HG02623 (cell line): ENCODE results near the gene ITGA6.

ENCODE experiments used
- ATAC-seq: cut with Tn5 transposase; IDR thresholded peaks from one replicate; pipeline ENCODE4 v1.9.1; 2021; ENCODE audit warnings: moderate library complexity; ENCODE audit not compliant: unreplicated experiment

ITGA6 gene

DNA sequence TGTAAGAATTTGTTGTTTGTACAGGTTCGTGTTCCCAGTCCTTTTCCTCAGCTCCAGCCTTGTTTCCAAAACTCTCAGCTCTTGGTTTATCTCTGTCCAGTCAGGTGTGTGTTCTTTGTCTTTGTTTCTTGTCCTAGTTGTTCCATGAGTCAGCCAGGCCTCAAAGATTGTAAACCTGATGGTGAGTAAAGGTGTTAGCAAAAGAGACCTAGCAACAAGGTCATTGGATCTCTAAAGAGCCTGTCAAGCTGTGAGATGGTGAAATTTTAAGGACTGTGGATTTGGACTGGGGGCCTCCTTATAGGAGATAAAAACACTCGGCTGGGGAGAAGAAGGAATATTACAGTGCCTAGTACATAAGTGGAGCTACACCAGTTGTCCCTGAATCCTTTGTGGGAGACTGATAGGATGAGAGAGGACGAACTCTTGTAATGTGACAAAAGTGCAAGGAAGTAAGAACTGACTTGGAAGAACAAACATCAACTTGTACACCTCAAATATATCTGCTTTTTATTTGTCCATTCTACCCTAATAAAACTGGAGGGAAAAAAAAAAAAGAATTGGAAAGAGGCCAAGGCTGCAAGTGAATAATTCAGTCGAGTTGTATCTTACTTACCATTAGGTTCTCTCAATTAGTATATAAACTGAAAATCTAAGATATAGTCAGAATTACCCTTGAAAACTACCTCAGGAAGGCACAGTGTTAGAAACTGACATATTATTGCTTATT, 37.2 kb downstream of the ITGA6 start:
- ATAC-seq, result no peak

DNA sequence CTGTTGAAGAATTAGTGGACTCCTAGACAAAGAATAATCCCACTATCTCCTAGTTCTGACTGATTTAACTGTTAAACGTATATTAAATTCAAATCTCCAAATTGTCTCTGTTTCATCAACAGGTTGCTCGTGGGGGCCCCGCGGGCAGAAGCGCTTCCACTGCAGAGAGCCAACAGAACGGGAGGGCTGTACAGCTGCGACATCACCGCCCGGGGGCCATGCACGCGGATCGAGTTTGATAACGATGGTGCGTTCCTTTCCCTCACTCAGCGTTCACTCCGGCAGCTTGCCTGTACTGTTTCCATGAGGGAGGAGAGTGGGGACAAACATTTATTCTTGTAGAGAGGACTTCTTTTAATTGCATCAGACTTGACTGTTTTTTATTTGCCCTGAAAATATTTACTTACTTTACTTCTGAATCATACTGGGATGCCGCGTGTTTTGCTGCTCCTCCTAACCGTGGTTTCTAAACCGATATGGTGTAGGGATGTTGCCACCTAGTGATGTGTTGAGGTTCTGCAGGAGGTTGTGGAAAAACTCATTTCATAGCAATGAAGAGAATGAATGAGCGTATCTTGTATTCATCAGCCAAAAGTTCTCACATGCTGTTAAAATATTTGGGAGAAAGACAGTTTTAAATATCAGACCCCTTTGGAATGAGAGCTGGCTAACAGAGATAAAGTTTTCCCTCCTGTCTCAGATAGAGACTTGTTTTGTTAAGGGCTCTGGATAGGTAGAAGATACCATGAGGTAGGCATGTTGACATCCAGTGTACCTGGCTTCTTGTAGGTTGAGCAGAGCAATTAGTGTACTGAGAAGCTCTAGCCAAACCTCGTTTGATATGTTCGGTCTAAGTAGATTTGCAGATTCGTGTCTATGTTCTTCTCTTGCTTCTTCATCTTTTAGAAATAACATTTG, 38.3 kb downstream of the ITGA6 start:
- ATAC-seq, result no peak

DNA sequence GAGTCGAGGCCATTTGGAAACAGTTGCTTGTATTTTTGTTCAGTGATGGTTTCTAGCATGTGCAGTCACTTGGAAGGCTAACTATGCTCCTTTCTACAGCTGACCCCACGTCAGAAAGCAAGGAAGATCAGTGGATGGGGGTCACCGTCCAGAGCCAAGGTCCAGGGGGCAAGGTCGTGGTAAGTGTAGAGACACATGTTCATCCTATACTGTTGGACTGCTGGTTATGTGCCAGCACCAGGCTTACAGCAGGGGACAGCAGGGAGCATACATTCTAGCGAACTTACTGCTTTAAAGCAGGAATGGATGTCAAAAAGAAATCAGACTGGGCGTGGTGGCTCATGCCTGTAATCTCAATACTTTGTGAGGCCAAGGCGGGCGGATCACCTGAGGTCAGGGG, 40.0 kb downstream of the ITGA6 start:
- no peak for ATAC-seq

- ATAC-seq, result no peak
Observed at GRCh38 chr2:172470958-172471922, 43.9 kb downstream of the ITGA6 start.

DNA sequence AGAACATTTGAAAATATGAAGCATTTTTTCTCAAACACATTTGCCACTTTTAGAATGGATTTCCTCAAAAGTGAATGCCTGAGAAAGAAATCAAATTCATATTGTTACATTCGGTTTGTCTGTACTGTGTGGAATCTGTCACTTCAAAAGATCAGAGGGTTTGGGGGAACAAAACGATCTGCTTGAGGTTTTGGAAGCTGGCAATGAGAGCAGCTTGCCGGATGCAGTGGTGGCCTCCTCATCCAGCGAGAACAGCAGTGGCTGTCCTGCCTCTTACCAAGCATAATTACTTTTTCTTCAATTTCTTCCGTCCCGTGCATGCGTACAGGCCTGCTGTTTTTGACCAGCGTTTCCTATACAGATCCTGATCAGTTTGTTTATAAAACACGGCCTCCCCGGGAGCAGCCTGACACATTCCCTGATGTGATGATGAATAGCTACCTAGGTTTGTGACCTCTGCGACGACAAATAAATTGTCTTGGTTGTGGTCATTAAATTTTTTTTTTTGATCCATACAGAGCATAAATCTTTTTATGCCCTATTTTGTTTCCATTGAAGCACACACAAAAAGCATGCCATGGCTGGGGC, 45.2 kb downstream of the ITGA6 start:
- no peak for ATAC-seq

- ATAC-seq, result no peak
Observed at GRCh38 chr2:172473167-172473566, 45.8 kb downstream of the ITGA6 start.

DNA sequence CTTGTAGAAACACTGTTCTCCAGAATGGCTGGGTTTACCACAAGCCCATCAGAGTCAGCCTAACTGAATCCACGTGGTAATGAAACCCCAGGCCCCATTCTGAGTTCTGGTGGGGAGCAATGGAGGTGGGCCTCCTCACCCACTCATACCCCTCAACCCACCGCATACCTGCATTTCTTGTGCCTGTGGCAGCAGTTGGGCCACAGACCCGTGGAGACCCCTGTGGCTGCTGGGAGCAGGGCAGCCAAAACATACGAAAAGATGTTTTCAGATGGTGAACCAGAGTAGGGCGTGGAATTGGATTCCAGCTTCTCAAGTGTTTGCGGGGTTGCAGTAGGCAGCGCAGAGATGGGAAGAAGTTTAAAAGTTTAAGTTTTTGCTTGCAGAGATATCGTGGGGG, 51.0 kb downstream of the ITGA6 start:
- ATAC-seq, result no peak

DNA sequence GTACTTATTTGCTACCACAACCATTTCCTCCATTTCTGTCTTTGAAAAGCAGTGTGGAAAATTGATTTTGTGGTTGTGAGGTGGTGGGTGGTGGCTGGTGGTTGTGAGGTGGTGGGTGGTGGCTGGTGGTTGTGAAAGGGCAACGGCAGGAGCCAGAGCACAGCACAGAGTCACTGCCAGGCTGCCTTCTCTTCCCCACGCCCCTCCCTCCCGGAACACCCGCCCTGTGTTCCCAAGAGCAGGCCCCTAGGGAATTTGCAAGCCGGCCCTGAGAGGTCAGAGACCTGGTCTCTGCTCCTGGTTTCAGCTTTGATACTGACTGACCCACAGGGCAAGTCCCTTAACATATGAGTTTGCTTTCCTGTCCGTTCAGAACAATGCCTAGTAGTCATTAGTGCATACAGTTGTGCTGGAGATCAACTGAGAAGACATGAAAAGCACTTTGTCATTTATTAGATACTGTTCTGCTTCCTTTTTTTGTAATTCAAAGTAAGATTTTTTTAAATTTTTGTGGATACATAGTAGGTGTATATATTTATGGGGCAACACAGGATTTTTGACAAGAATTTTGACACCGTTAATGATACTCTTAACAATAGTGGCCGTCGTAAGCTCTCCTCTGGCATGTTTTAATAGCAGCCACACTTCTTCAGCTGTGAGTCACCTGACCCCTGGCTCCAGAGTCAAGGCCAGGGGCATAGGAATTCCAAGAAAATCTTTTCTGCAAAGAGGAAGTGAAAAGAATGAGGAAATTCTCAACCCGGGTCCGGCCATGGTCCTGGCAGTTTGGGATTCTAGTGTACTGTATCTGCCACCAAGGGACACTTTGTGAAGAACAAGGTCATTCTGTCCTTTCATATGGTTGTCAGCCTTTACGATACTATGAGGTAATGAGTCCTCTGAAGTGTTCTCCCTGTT, 53.2 kb downstream of the ITGA6 start:
- ATAC-seq, result no peak

DNA sequence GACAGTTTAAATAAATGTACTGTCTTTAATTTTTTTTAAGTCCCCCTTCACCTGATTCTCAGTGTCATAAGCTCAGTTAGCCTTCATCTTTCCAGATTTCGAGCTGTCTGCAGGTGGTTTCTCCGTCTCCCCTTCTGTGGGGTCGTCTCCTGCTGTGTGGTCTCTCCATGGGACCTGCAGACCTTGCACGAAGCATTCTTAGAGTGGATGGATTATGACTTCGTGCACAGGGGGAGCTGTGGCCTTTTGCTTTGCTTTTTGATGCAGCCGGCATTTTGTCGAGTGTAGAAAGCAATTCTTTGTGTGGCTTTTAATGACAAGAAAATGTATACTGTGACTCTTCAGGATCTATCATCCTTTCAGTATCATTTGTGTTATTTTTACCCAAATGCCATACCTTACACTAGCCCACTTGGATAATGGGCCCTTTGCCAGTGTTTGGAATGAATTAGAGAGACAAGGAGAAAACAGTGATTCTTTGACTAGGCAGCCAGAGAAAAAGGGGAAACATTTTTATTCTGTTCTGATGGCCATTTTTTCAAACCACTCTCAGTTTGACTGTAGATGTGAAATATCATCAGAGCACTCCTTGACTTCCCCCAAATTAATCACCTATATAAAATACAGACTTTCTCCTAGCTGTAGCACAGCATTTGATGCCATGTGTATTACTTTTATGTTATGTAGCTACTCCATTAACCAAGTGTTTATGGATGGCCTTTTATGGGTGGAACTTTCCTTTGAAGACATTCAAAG, 54.3 kb downstream of the ITGA6 start:
- ATAC-seq, result no peak

DNA sequence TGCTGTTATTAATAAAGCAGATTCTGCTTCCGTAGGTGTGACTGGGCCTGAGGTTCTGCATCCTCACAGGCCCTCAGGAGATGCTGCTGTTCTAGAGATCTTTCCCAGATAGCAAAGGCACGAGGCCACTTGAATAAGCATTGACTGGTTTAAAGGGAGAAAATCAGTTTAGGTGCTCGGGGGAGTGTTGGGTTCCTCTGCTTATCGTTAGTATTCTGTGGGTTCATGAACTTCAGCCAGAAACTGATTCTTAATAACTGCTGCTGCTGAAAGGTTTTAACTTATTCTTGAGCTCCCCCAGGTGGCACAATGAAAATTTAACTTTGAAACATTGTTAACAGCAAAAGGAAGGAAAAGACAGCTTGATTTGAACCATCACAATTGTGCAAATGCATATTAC, 56.9 kb downstream of the ITGA6 start:
- no peak for ATAC-seq

GRCh38 chr2:172484706-172485105, 57.3 kb downstream of the ITGA6 start:
- ATAC-seq, result no peak

GRCh38 chr2:172488556-172488955, 61.2 kb downstream of the ITGA6 start:
- ATAC-seq, result no peak

DNA sequence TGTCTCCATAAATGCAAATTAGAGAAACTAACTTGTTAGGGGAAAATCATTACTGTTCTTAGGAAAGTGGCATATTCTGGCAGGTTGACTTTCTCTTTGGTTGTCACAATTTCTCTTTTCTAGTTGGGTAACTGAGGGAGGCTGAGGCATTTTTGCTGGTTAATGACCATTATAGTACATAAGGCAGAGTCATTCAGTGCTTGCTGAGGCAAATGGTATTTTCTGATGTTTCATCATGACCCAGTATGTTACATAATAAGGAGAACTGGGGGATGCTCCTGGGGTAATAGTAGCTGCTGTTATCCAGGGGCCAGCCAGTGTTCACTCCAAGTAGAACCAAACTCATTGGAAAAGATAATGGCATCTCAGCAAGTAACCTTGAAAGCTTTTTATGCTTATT, 62.3 kb downstream of the ITGA6 start:
- no peak for ATAC-seq

DNA sequence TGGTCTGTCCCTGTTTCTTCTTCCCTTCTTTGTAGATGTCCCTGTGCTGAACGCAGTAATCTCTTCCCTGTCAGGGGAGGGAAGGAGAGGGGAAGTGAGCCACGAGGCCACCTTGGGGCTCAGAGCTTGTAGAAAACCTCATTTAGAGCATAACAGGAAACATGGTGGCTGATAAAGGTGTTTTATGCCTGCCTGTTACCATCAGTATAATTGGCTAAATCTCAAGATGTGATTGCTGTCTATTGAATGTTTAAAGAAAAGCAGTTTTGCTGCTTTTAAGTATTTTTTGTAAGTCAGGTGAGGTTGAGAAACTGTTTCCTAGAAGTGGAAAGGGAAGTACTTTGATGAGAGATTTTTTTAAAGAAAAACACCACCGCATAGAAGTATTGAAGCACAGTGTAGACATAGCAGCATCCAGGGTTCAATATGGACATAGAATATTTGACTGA, 68.8 kb downstream of the ITGA6 start:
- no peak for ATAC-seq

- no peak for ATAC-seq
Observed at GRCh38 chr2:172507199-172507598, 79.8 kb downstream of the ITGA6 start.

DNA sequence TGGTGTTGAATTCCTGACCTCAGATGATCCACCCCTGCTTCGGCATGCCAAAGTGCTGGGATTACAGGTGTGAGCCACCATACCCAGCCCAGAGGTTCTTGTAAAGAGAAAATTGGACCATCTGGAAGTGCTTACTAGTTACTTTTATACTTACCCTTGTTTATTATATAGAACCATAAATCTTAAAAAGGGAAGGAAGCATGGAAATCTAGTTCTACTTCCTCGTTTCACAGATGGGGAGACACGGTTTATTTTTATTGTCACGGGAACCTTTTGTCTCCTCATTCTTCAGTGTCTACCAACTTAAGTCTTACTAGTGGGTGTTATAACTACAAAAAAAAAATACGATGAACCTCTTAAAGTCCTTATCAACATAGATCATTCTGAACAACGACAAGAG, 82.7 kb downstream of the ITGA6 start:
- no peak for ATAC-seq

- ATAC-seq, result no peak
Observed at GRCh38 chr2:172510548-172510947, 83.2 kb downstream of the ITGA6 start.

GRCh38 chr2:172512810-172513523, 85.6 kb downstream of the ITGA6 start:
- ATAC-seq, result no peak
